Mesendoderm (in vitro differentiated cells): Measurements from ENCODE around the gene RAD50.

Experiments
- DNase-seq: peaks from one replicate; pipeline ENCODE4 v3.0.0; 2013
- H2AK5ac ChIP-seq: 2 replicates; pipeline ENCODE4 v1.6.1; 2013; ENCODE audit warnings: low read length, inconsistent platforms
- H2BK120ac ChIP-seq: 2 replicates; pipeline ENCODE4 v1.6.1; 2013; ENCODE audit warnings: low read depth, mild to moderate bottlenecking, low read length, moderate library complexity, mixed read lengths
- H2BK15ac ChIP-seq: replicated peaks from 2 replicates; pipeline ENCODE4 v1.6.1; 2013; ENCODE audit warnings: low read depth, mild to moderate bottlenecking, moderate library complexity
- H2BK5ac ChIP-seq: 2 replicates; pipeline ENCODE4 v1.6.1; 2013; ENCODE audit warnings: low read length, inconsistent platforms
- H3K18ac ChIP-seq: 2 replicates; pipeline ENCODE4 v1.6.1; 2013; ENCODE audit warnings: mild to moderate bottlenecking, low read length, mixed read lengths
- H3K23ac ChIP-seq: one replicate; pipeline ENCODE4 v1.6.1; 2013; ENCODE audit warnings: low read length
- H3K27ac ChIP-seq: 2 replicates; pipeline ENCODE4 v1.5.1; 2013; ENCODE audit warnings: low read depth, mild to moderate bottlenecking, inconsistent platforms, low read length, moderate library complexity
- H3K27me3 ChIP-seq: 2 replicates; pipeline ENCODE4 v1.6.1; 2013; ENCODE audit warnings: low read length, control low read depth, mild to moderate bottlenecking, inconsistent platforms; ENCODE audit not compliant: insufficient read depth, poor library complexity
- H3K36me3 ChIP-seq: 2 replicates; pipeline ENCODE4 v1.6.1; 2013; ENCODE audit warnings: low read length, inconsistent platforms; ENCODE audit not compliant: control insufficient read depth, insufficient read depth
- H3K4ac ChIP-seq: one replicate; pipeline ENCODE4 v1.6.1; 2013; ENCODE audit warnings: low read depth, mild to moderate bottlenecking, low read length, moderate library complexity
- H3K4me1 ChIP-seq: 2 replicates; pipeline ENCODE4 v1.6.1; 2013; ENCODE audit warnings: low read depth, low read length, inconsistent platforms; ENCODE audit not compliant: control insufficient read depth
- H3K4me2 ChIP-seq: 2 replicates; pipeline ENCODE4 v1.6.1; 2013; ENCODE audit warnings: low read length
- H3K4me3 ChIP-seq: 2 replicates; pipeline ENCODE4 v1.5.1; 2013; ENCODE audit warnings: mild to moderate bottlenecking, low read length
- H3K56ac ChIP-seq: one replicate; pipeline ENCODE4 v1.6.1; 2013; ENCODE audit warnings: low read length
- H3K79me1 ChIP-seq: 2 replicates; pipeline ENCODE4 v1.6.1; 2013; ENCODE audit warnings: low read length, inconsistent platforms
- H3K79me2 ChIP-seq: 2 replicates; pipeline ENCODE4 v1.6.1; 2013; ENCODE audit warnings: mild to moderate bottlenecking, low read length; ENCODE audit not compliant: control insufficient read depth, insufficient read depth
- H3K9ac ChIP-seq: 2 replicates; pipeline ENCODE4 v1.6.1; 2013; ENCODE audit warnings: low read length, inconsistent platforms
- H4K5ac ChIP-seq: one replicate; pipeline ENCODE4 v1.6.1; 2013; ENCODE audit warnings: low read length
- H4K8ac ChIP-seq: one replicate; pipeline ENCODE4 v1.6.1; 2013; ENCODE audit warnings: low read depth, mild to moderate bottlenecking, control low read depth, low read length, moderate library complexity
- WGBS: extraction: QIAGEN DNeasy Blood & Tissue Kit; methylation state at CpG from one replicate; pipeline ENCODE4 v1.1.7; 2013; ENCODE audit warnings: low lambda C conversion rate, missing lambda C conversion rate; ENCODE audit not compliant: insufficient coverage; ENCODE audit errors: extremely low coverage; 5-methylcytosine and 5-hydroxymethylcytosine counted together

The RAD50 gene

GRCh38 chr5:132678735-132679134 lies 122.0 kb downstream of the RAD50 start:
- Histone ChIP-seq H3K18ac (no peak overlapping the region), H2AK5ac (no peak overlapping the region), H3K4ac (no peak overlapping the region), H4K5ac (no peak overlapping the region), H2BK15ac (no peak overlapping the region), H3K4me2 (no peak overlapping the region), H3K9ac (no peak overlapping the region), H3K4me3 (no peak overlapping the region), H3K4me1 (no peaks in the 10 kb centered on the region), H3K79me1 (no peaks in the 10 kb centered on the region), H3K79me2 (no peaks in the 10 kb centered on the region), H3K23ac (no peak overlapping the region), H2BK5ac (no peak overlapping the region), H3K27ac (no peak overlapping the region), H3K56ac (no peak overlapping the region), H2BK120ac (no peak overlapping the region), H4K8ac (no peak overlapping the region), H3K36me3 (no peaks in the 10 kb centered on the region), H3K27me3 (no peaks in the 10 kb centered on the region)
- no CpG with 5 or more reads among the region's 1 CpG for WGBS
- no peak for DNase-seq

- H3K27ac ChIP-seq: no peak overlapping the region
- H3K18ac ChIP-seq: no peak overlapping the region
- no peaks in the 10 kb centered on the region for H3K79me1 ChIP-seq
- H3K4me1 ChIP-seq: no peaks in the 10 kb centered on the region
- no peak overlapping the region for H2BK120ac ChIP-seq
- H3K23ac ChIP-seq: no peak overlapping the region
- no peak overlapping the region for H2BK5ac ChIP-seq
- H3K36me3 ChIP-seq: no peaks in the 10 kb centered on the region
- no CpG with 5 or more reads among the region's 7 CpGs for WGBS
- no peaks in the 10 kb centered on the region for H3K27me3 ChIP-seq
- H3K4me2 ChIP-seq: no peak overlapping the region
- no peak for DNase-seq
- H4K8ac ChIP-seq: no peak overlapping the region
- H2AK5ac ChIP-seq: no peak overlapping the region
- no peak overlapping the region for H3K4me3 ChIP-seq
- no peaks in the 10 kb centered on the region for H3K79me2 ChIP-seq
- H3K56ac ChIP-seq: no peak overlapping the region
- no peak overlapping the region for H2BK15ac ChIP-seq
- H3K4ac ChIP-seq: no peak overlapping the region
- no peak overlapping the region for H4K5ac ChIP-seq
- no peak overlapping the region for H3K9ac ChIP-seq
Measured at GRCh38 chr5:132679166-132679565, 122.4 kb downstream of the RAD50 start.

- H3K4me2 ChIP-seq: no peak overlapping the region
- no peak overlapping the region for H3K4me3 ChIP-seq
- H4K8ac ChIP-seq: no peak overlapping the region
- no peaks in the 10 kb centered on the region for H3K79me2 ChIP-seq
- H3K4me1 ChIP-seq: no peaks in the 10 kb centered on the region
- H3K4ac ChIP-seq: no peak overlapping the region
- H2AK5ac ChIP-seq: no peak overlapping the region
- no CpG with 5 or more reads among the region's 15 CpGs for WGBS
- DNase-seq: no peak
- no peak overlapping the region for H3K18ac ChIP-seq
- H3K27ac ChIP-seq: no peak overlapping the region
- no peak overlapping the region for H3K9ac ChIP-seq
- H2BK5ac ChIP-seq: no peak overlapping the region
- H3K23ac ChIP-seq: no peak overlapping the region
- no peaks in the 10 kb centered on the region for H3K79me1 ChIP-seq
- H3K27me3 ChIP-seq: no peaks in the 10 kb centered on the region
- H2BK120ac ChIP-seq: no peak overlapping the region
- H3K36me3 ChIP-seq: no peaks in the 10 kb centered on the region
- no peak overlapping the region for H2BK15ac ChIP-seq
- no peak overlapping the region for H4K5ac ChIP-seq
- no peak overlapping the region for H3K56ac ChIP-seq
Measured at GRCh38 chr5:132679717-132680380, 123.1 kb downstream of the RAD50 start.

- no peak overlapping the region for H2BK5ac ChIP-seq
- no peaks in the 10 kb centered on the region for H3K79me1 ChIP-seq
- no peak overlapping the region for H3K27ac ChIP-seq
- no peak overlapping the region for H2BK15ac ChIP-seq
- H4K5ac ChIP-seq: no peak overlapping the region
- H3K9ac ChIP-seq: no peak overlapping the region
- H3K23ac ChIP-seq: no peak overlapping the region
- H2BK120ac ChIP-seq: no peak overlapping the region
- no peaks in the 10 kb centered on the region for H3K4me1 ChIP-seq
- DNase-seq: no peak
- H2AK5ac ChIP-seq: no peak overlapping the region
- H3K79me2 ChIP-seq: no peaks in the 10 kb centered on the region
- H3K4me3 ChIP-seq: no peak overlapping the region
- no peak overlapping the region for H3K4ac ChIP-seq
- no peaks in the 10 kb centered on the region for H3K36me3 ChIP-seq
- no peak overlapping the region for H3K18ac ChIP-seq
- H3K4me2 ChIP-seq: no peak overlapping the region
- H3K56ac ChIP-seq: no peak overlapping the region
- no peaks in the 10 kb centered on the region for H3K27me3 ChIP-seq
- H4K8ac ChIP-seq: no peak overlapping the region
- no CpG with 5 or more reads among the region's 8 CpGs for WGBS
Measured at GRCh38 chr5:132680780-132681475, 124.2 kb downstream of the RAD50 start.

- no peaks in the 10 kb centered on the region for H3K36me3 ChIP-seq
- no peak overlapping the region for H3K56ac ChIP-seq
- no peaks in the 10 kb centered on the region for H3K4me1 ChIP-seq
- H3K4ac ChIP-seq: no peak overlapping the region
- no peak overlapping the region for H2AK5ac ChIP-seq
- H3K4me2 ChIP-seq: no peak overlapping the region
- H4K8ac ChIP-seq: no peak overlapping the region
- H2BK120ac ChIP-seq: no peak overlapping the region
- no peak for DNase-seq
- no peak overlapping the region for H3K9ac ChIP-seq
- no peaks in the 10 kb centered on the region for H3K79me1 ChIP-seq
- H4K5ac ChIP-seq: no peak overlapping the region
- no peak overlapping the region for H3K4me3 ChIP-seq
- H2BK5ac ChIP-seq: no peak overlapping the region
- H3K23ac ChIP-seq: no peak overlapping the region
- H2BK15ac ChIP-seq: no peak overlapping the region
- no peak overlapping the region for H3K27ac ChIP-seq
- no peaks in the 10 kb centered on the region for H3K79me2 ChIP-seq
- H3K18ac ChIP-seq: no peak overlapping the region
- no peaks in the 10 kb centered on the region for H3K27me3 ChIP-seq
- WGBS: no CpG with 5 or more reads among the region's 2 CpGs
Measured at GRCh38 chr5:132681476-132681831, 124.7 kb downstream of the RAD50 start.

GRCh38 chr5:132681983-132682382 lies 125.2 kb downstream of the RAD50 start:
- Histone ChIP-seq H3K36me3 (no peaks in the 10 kb centered on the region), H3K4me2 (no peak overlapping the region), H3K27ac (no peak overlapping the region), H2BK15ac (no peak overlapping the region), H2BK120ac (no peak overlapping the region), H2BK5ac (no peak overlapping the region), H4K5ac (no peak overlapping the region), H3K56ac (no peak overlapping the region), H3K18ac (no peak overlapping the region), H3K4me1 (no peaks in the 10 kb centered on the region), H2AK5ac (no peak overlapping the region), H3K79me1 (no peaks in the 10 kb centered on the region), H3K4me3 (no peak overlapping the region), H3K23ac (no peak overlapping the region), H3K9ac (no peak overlapping the region), H3K4ac (no peak overlapping the region), H3K79me2 (no peaks in the 10 kb centered on the region), H3K27me3 (no peaks in the 10 kb centered on the region), H4K8ac (no peak overlapping the region)
- DNase-seq: no peak
- WGBS: no CpG with 5 or more reads among the region's 4 CpGs
